Measurements from ENCODE around the gene SLC16A3.

- TF ChIP-seq POLR2A (IDR thresholded peaks at IDR 0.05): no peak
- TF ChIP-seq CTCF (IDR thresholded peaks at IDR 0.05): no peak
Measured at GRCh38 chr17:82215972-82216300, 12.9 kb upstream of the SLC16A3 start.
